CD4-positive, alpha-beta T cell treated with Interleukin-15 for 4 hours (primary cell): ENCODE data around the gene LRCH1.
"Not testable (repeated sequence)": the region's sequence is repeated elsewhere in the genome, so short reads cannot be mapped to it uniquely, and the experiment has no call there.

ENCODE experiments used
- DNase-seq: peaks from one replicate; pipeline ENCODE4 v3.0.0-alpha.2; 2020; ENCODE audit warnings: low spot score

Gene LRCH1

GRCh38 chr13:46753137-46753536 lies 200.2 kb downstream of the LRCH1 start:
- no peak for DNase-seq

GRCh38 chr13:46753917-46754316 lies 200.9 kb downstream of the LRCH1 start:
- DNase-seq, result no peak

DNA sequence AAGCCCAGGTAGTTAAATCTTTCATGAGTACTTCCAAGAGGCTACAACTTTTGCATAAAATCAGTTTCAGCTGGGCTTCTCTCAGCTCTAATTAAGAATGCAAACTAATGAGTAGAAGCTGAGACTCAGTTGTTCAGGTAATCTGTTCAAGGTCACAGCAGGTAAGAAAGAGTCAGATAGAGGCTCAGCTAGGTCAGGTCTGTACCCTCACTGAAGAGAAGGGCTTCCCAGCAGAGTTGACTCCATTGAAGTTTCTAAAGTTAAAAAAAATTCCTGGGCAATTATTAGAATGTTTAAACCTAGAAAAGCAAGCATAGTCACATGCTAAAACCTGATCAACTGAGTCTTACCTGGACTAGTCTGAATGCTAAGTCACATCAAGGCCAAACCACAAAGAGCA lies 201.8 kb downstream of the LRCH1 start:
- DNase-seq, result no peak

- DNase-seq, result not testable (repeated sequence)
These were observed 202.5 kb downstream of the LRCH1 start for GRCh38 chr13:46755508-46755907.

DNA sequence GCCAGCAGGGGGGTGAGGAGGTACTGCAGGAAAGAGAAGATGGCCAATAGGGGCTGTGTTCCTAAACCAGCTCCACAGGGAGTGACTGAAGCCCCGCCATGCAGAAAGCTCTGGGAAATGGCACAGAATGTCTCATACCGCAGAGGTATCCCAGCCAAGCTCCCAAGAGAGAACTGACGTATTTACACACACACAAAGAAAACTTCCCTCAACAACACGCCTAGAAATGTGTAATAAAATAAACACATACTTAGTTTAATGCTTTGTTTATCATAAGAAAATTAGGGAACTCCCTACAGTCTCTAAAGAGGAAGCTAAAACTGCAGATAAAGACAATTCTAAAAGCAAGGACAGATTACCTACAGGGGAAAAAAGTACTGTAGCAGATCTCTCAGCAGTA lies 204.0 kb downstream of the LRCH1 start:
- no peak for DNase-seq

GRCh38 chr13:46757640-46758039 lies 204.7 kb downstream of the LRCH1 start:
- DNase-seq, result no peak

- no peak for DNase-seq
These were observed 206.9 kb downstream of the LRCH1 start for GRCh38 chr13:46759846-46760245.

DNA sequence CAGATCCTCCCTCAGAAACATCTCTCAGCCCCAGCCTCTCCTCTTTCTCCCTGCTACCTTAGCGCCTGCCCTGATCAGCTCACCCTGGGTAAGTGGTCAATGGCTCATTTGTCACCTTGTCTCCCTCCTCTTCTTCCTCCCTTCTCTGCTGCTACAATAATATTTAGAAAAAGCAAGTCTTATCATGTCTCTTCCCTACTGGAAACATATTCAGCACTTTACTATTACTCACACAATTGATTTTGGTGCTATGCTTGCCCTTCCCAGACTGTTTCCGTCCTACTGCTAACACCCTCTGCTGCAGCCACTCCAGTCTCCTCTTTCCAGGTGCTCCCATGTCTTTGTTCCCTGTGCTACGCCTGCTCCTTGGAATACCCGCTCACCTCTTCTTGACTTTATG lies 208.2 kb downstream of the LRCH1 start:
- DNase-seq, result no peak

GRCh38 chr13:46761866-46762265 lies 208.9 kb downstream of the LRCH1 start:
- no peak for DNase-seq

- not testable (repeated sequence) for DNase-seq
These were observed 217.0 kb downstream of the LRCH1 start for GRCh38 chr13:46769925-46770324.

DNA sequence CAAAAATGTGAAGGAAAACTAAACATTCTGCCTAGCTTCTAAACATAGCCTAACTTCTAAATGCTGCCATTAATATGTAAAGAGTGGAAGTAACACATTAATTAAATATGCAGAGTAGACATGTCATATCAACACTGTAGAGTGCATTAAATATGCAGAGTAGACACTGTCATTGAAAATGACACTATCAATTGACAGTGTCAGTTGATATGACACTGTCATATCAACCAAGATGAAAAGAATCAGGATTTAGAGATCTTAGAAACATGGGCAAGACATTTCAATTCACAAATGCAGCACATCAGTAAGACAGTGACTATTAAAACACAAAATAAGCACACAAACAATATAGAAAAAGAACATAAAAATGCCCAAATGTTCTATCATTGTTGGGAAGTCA lies 218.7 kb downstream of the LRCH1 start:
- DNase-seq, result no peak

DNA sequence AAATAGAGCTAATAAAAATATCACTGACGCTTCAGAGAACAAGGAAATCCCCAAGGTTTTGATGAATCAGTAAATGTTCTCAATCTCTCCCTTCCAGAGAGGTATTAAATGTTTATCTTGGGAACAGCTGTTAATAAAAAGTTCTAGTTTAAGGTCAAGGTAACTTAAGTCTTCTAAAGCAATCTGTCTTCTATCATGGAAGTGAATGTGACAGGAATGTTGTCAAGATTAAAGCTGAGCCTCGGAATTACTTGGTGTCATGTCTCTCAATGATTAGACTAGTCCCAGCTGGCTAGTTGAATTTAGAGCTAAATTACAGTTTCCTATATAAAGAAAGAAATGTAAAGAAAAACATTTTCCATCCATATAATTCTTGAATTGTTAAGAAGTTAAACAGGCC lies 220.6 kb downstream of the LRCH1 start:
- DNase-seq, result no peak

GRCh38 chr13:46775385-46776107 lies 222.6 kb downstream of the LRCH1 start:
- no peak for DNase-seq

GRCh38 chr13:46778095-46778494 lies 225.1 kb downstream of the LRCH1 start:
- no peak for DNase-seq

DNA sequence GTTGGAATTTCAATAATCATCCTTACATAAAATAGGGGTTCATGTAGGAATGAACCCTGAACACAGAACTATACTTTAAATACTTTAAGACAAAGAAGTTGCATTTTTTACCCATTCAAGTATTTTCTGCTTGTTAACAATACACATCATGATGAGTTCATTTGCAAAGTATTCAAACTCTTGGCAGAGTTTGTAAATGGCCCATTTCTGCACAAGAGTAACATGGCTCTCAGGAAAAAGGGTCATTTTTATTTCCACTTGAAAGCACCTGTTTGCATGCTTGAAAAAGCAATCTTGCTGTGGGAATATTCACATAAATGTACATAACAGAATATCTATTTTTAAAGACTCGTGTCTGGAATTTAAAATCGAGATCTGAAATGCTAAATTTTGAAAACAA lies 225.9 kb downstream of the LRCH1 start:
- no peak for DNase-seq

- no peak for DNase-seq
These were observed 229.1 kb downstream of the LRCH1 start for GRCh38 chr13:46782066-46782465.

DNA sequence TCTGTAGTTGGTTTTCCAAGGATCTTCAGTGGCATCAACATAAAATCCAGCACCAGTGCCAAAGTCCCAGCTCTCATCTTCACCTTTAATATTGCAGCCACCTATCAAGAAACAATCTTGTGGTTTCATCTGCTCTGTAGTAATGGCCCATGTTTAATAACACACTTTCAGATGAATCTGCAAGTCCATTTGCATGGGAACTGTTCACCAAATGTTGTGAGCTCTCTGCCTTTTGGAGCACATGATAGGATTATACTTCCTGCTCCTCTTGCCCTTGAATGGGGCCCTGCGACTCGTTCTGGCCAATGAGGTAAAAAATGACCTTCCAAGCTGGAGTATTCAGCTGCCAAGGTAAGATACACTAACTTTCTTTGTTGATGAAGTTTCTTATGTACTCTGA lies 229.7 kb downstream of the LRCH1 start:
- no peak for DNase-seq

DNA sequence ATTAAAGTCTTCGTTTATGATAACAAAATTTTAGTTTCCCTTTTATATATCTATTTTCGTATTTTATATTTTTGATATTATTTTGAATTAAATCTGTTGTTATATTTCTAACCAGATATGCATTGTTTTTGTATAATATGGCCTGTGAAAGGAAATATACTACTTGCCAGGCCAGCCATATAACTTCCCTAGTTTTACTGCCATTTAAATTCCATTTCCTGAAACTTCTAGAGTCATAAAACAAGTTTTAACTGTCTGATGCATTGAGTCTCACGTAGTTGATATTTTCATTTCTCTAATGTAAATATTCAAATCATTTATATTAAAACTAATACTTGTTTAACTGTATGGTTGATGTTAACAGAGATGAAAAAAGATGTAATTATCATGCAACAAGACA lies 230.5 kb downstream of the LRCH1 start:
- DNase-seq, result no peak

DNA sequence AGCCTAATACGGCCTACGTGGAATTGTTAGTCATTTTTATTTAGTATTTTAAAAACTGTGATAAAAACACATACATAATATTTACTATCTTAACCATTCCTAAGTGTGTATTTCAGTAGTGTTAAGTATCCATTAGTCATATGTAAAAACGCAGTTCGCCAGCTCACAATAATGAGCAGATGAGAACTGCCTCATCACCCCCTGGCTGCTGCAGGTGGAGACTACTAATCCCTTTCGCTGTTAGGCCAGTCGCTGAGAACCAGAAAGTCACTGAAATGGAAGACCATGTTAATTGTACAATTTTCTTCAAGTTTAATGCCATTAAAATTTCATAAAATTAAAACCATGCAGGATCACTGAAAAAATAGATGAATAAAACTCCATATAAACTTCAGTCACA lies 242.4 kb downstream of the LRCH1 start:
- no peak for DNase-seq

DNA sequence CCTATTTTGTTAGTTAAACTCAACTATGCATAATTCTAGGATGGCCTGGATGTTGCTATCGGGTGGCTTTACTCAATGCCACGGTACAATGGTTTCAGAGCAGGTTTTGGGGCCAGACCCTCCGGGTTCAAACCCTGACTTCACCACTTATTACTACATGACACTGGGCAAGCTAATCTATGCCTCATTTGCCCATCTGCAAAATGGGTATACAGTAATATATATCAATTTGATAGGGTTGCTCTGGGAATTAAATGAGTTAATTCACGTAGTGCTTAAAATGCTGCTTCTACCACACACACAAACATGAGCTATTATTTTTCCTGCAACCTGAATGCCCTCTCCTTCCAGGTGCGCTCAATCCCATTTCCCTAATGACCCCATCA lies 243.2 kb downstream of the LRCH1 start:
- no peak for DNase-seq

GRCh38 chr13:46796515-46797474 lies 243.8 kb downstream of the LRCH1 start, which contains the start of gene ESD:
TSS of gene ESD (minus strand) at chr13:46797161. CDS start at chr13:46791413, 5,748 bp downstream.
- DNase-seq, result peak; percentile 86

- DNase-seq, result no peak
These were observed 244.7 kb downstream of the LRCH1 start for GRCh38 chr13:46797501-46798237.
